ENCODE data around the gene RNF20.

Gene RNF20

GRCh38 chr9:101533334-101534204 is at the start of gene RNF20:
Gene RNF20, plus strand, starts transcription at chr9:101533853. Its CDS starts 1,571 bp downstream, at chr9:101535424.
- Histone ChIP-seq H3K9me3 (ENCODE audit: insufficient read depth, low read length) (no peaks in the 10 kb centered on the region), H3K4me2 (ENCODE audit: low read length) (peak within 1 kb of the TSS; percentile 91), H3K27ac (ENCODE audit: low read length) (peak within 1 kb of the TSS; percentile 64), H3K36me3 (replicated peaks; ENCODE audit: low read depth, low read length) (peaks cover 29% of the 10 kb centered on the region), H3K79me2 (ENCODE audit: low read length) (peaks cover 43% of the 10 kb centered on the region), H3K9ac (ENCODE audit: low read length) (peak within 1 kb of the TSS; percentile 91), H4K20me1 (ENCODE audit: insufficient read depth, low read length) (peaks cover 4% of the 10 kb centered on the region; the same call in 1 of the 2 replicates), H2AFZ (ENCODE audit: low read depth, low read length) (peak within 1 kb of the TSS; percentile 87), H3K4me3 (ENCODE audit: low read length) (peak within 1 kb of the TSS; percentile 98), H3K4me1 (ENCODE audit: low read length) (peaks cover 7% of the 10 kb centered on the region; the same call in 1 of the 2 replicates), H3K27me3 (ENCODE audit: low read depth, low read length) (no peaks in the 10 kb centered on the region)
- no peak for TF ChIP-seq EZH2phosphoT487 (IDR thresholded peaks at IDR 0.05; ENCODE audit: low read depth)
- TF ChIP-seq CTCF (IDR thresholded peaks at IDR 0.05; ENCODE audit: low read depth, low read length), result no peak

GRCh38 chr9:101484046-101484445 is 49.6 kb upstream of the RNF20 start:
- Histone ChIP-seq H3K27ac (ENCODE audit: low read length) (no peak overlapping the region), H3K4me3 (ENCODE audit: low read length) (no peak overlapping the region), H3K9me3 (ENCODE audit: insufficient read depth, low read length) (no peaks in the 10 kb centered on the region), H3K79me2 (ENCODE audit: low read length) (no peaks in the 10 kb centered on the region), H4K20me1 (ENCODE audit: insufficient read depth, low read length) (no peaks in the 10 kb centered on the region), H3K4me2 (ENCODE audit: low read length) (no peak overlapping the region), H3K27me3 (ENCODE audit: low read depth, low read length) (0 out of 2 replicates have a peak, but pooled peaks cover 1% of the 10 kb centered on the region), H3K36me3 (replicated peaks; ENCODE audit: low read depth, low read length) (no peaks in the 10 kb centered on the region), H3K4me1 (ENCODE audit: low read length) (no peaks in the 10 kb centered on the region), H2AFZ (ENCODE audit: low read depth, low read length) (no peak overlapping the region), H3K9ac (ENCODE audit: low read length) (no peak overlapping the region)
- TF ChIP-seq EZH2phosphoT487 (IDR thresholded peaks at IDR 0.05; ENCODE audit: low read depth), result no peak

- no peaks in the 10 kb centered on the region for H3K36me3 ChIP-seq (replicated peaks; ENCODE audit: low read depth, low read length)
- no peaks in the 10 kb centered on the region for H3K4me1 ChIP-seq (ENCODE audit: low read length)
- H3K27me3 ChIP-seq (ENCODE audit: low read depth, low read length), result no peaks in the 10 kb centered on the region
- no peaks in the 10 kb centered on the region for H3K79me2 ChIP-seq (ENCODE audit: low read length)
- H3K27ac ChIP-seq (ENCODE audit: low read length), result no peak overlapping the region
- H3K9ac ChIP-seq (ENCODE audit: low read length), result no peak overlapping the region
- no peaks in the 10 kb centered on the region for H3K9me3 ChIP-seq (ENCODE audit: insufficient read depth, low read length)
- H4K20me1 ChIP-seq (ENCODE audit: insufficient read depth, low read length), result no peaks in the 10 kb centered on the region
- H3K4me2 ChIP-seq (ENCODE audit: low read length), result no peak overlapping the region
- H3K4me3 ChIP-seq (ENCODE audit: low read length), result no peak overlapping the region
- TF ChIP-seq EZH2phosphoT487 (IDR thresholded peaks at IDR 0.05; ENCODE audit: low read depth), result no peak
- no peak for TF ChIP-seq CTCF (IDR thresholded peaks at IDR 0.05; ENCODE audit: low read depth, low read length)
- H2AFZ ChIP-seq (ENCODE audit: low read depth, low read length), result no peak overlapping the region
Measured at GRCh38 chr9:101485924-101486692, 47.5 kb upstream of the RNF20 start.

- Histone ChIP-seq H3K9me3 (ENCODE audit: insufficient read depth, low read length) (no peaks in the 10 kb centered on the region), H3K36me3 (replicated peaks; ENCODE audit: low read depth, low read length) (no peaks in the 10 kb centered on the region), H3K27ac (ENCODE audit: low read length) (no peak overlapping the region), H2AFZ (ENCODE audit: low read depth, low read length) (no peak overlapping the region), H3K79me2 (ENCODE audit: low read length) (no peaks in the 10 kb centered on the region), H3K4me3 (ENCODE audit: low read length) (no peak overlapping the region), H3K4me1 (ENCODE audit: low read length) (no peaks in the 10 kb centered on the region), H3K27me3 (ENCODE audit: low read depth, low read length) (no peaks in the 10 kb centered on the region), H4K20me1 (ENCODE audit: insufficient read depth, low read length) (no peaks in the 10 kb centered on the region), H3K4me2 (ENCODE audit: low read length) (no peak overlapping the region), H3K9ac (ENCODE audit: low read length) (no peak overlapping the region)
- no peak for TF ChIP-seq CTCF (IDR thresholded peaks at IDR 0.05; ENCODE audit: low read depth, low read length)
- TF ChIP-seq EZH2phosphoT487 (IDR thresholded peaks at IDR 0.05; ENCODE audit: low read depth), result no peak
Measured at GRCh38 chr9:101486693-101487442, 46.8 kb upstream of the RNF20 start.
